A549 (cell line): ENCODE measurements around the gene MVB12B.

ENCODE experiments used
- CBX2 ChIP-seq: fragments of 200-600 bp; sonication (generic); IDR thresholded peaks from 2 replicates; pipeline ENCODE4 v1.6.1; 2016; ENCODE audit warnings: low read depth, mild to moderate bottlenecking, borderline replicate concordance
- CEBPB ChIP-seq, 2 experiments: fragments of >200 bp in 1 of 2; sonication (Bioruptor Twin) in 1 of 2; formaldehyde crosslinking in 1 of 2; IDR thresholded peaks; 2 replicates each; pipeline ENCODE4 v1.6.1; 2012 to 2016
- EP300 ChIP-seq, 2 experiments: fragments of >200 bp; sonication (Bioruptor Twin); formaldehyde crosslinking; IDR thresholded peaks; 2 replicates in 1 of 2; 3 replicates in 1 of 2; pipeline ENCODE4 v1.6.1; 2016 to 2017
- PBX3 ChIP-seq: IDR thresholded peaks from 2 replicates; pipeline ENCODE4 v1.6.1; 2012
- POLR2A ChIP-seq: IDR thresholded peaks from 2 replicates; pipeline ENCODE4 v1.6.1; 2012; ENCODE audit warnings: mild to moderate bottlenecking, low read length
- SMC3 ChIP-seq: fragments of >200 bp; sonication (Bioruptor Twin); formaldehyde crosslinking; IDR thresholded peaks from 3 replicates; pipeline ENCODE4 v1.6.1; 2018; ENCODE audit warnings: inconsistent platforms
- TF ChIP-seq, protein P1 (sequence below): fragments of >200 bp; sonication (Bioruptor Twin); formaldehyde crosslinking; IDR thresholded peaks from 3 replicates; pipeline ENCODE4 v1.5.1; 2016
- TF ChIP-seq, protein P2 (sequence below): fragments of 450-650 bp; IDR thresholded peaks from 2 replicates; pipeline ENCODE4 v1.6.1; 2014; ENCODE audit warnings: antibody characterized with exemption

DNA sequence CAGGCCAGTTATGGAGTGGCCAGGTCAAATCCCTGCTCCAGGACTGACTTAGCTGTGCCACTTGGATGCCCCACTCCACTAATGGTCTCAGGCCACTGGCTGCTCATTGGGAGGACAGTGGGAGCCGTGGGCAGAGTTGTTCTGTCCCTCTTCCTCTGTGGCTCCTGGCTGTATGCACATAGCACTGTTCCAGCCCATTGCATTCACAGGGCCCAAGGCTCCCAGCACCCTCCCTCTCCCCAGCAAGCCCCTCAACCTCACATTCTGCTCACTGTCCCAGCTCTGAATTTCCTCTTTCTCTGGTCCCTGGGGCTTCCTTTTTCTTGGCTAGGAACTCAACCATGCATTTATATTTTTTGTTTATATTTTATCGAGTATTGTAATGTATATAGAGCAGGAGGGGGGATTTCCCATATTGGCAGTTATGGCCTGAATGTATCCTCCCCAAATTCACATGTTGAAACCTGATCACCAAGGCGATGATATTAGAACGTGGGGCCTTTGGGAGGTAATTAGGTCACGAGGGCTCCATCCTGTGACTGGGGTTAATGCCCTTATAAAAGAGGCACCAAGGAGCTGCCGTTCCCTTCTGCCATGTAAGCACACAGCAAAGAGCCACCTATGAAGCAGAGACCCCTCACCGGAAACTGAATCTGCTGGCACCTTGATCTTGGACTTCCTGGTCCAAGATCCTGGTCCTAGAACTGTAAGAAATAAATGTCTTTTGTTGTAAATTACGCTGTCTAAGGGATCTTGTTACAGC is 17.0 kb upstream of the MVB12B start:
- TF ChIP-seq SMC3 (no peak), POLR2A (no peak), CBX2 (no peak), EP300 (IDR thresholded peaks at IDR 0.05) (no peak), PBX3 (no peak), CEBPB (IDR thresholded peaks at IDR 0.05) (no peak)
- TF ChIP-seq, protein P1, sequence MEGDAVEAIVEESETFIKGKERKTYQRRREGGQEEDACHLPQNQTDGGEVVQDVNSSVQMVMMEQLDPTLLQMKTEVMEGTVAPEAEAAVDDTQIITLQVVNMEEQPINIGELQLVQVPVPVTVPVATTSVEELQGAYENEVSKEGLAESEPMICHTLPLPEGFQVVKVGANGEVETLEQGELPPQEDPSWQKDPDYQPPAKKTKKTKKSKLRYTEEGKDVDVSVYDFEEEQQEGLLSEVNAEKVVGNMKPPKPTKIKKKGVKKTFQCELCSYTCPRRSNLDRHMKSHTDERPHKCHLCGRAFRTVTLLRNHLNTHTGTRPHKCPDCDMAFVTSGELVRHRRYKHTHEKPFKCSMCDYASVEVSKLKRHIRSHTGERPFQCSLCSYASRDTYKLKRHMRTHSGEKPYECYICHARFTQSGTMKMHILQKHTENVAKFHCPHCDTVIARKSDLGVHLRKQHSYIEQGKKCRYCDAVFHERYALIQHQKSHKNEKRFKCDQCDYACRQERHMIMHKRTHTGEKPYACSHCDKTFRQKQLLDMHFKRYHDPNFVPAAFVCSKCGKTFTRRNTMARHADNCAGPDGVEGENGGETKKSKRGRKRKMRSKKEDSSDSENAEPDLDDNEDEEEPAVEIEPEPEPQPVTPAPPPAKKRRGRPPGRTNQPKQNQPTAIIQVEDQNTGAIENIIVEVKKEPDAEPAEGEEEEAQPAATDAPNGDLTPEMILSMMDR, result no peak
- TF ChIP-seq, protein P2, sequence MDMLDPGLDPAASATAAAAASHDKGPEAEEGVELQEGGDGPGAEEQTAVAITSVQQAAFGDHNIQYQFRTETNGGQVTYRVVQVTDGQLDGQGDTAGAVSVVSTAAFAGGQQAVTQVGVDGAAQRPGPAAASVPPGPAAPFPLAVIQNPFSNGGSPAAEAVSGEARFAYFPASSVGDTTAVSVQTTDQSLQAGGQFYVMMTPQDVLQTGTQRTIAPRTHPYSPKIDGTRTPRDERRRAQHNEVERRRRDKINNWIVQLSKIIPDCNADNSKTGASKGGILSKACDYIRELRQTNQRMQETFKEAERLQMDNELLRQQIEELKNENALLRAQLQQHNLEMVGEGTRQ, result no peak
